CD14-positive monocyte (primary cell): ENCODE results near the gene NFRKB. TPM values are rescaled to one million over a fixed set of nuclear protein-coding genes. Genes with fewer than 3 reads are reported as not detected.

Experiments
- DNase-seq, 3 donors: peaks; one replicate each; pipeline ENCODE4 v3.0.0-alpha.2; 2011 to 2022
- H2AFZ ChIP-seq: 2 replicates; pipeline ENCODE4 v1.6.0; 2012; ENCODE audit warnings: mild to moderate bottlenecking, low read depth, low read length, inconsistent platforms; ENCODE audit not compliant: insufficient read depth, poor library complexity, severe bottlenecking
- H3K27ac ChIP-seq, 2 donors: 1 replicate in 1 of 2; 2 replicates in 1 of 2; pipeline ENCODE4 v1.5.1; 2012 to 2013; ENCODE audit warnings: low read length in 2 of 2, control low read depth in 1 of 2, inconsistent platforms in 1 of 2, low read depth in 1 of 2, mild to moderate bottlenecking in 1 of 2
- H3K27me3 ChIP-seq, 2 donors: one replicate each; pipeline versions ENCODE4 v1.6.0 to v1.6.1; 2011 to 2013; ENCODE audit warnings: low read length in 2 of 2; ENCODE audit not compliant: control insufficient read depth in 2 of 2, insufficient read depth in 2 of 2
- H3K36me3 ChIP-seq, 2 donors: replicated peaks in 1 of 2; 1 replicate in 1 of 2; 2 replicates in 1 of 2; pipeline versions ENCODE4 v1.5.1 to v1.6.1; 2012 to 2013; ENCODE audit warnings: low read length in 2 of 2, control low read depth in 1 of 2, inconsistent platforms in 1 of 2, mild to moderate bottlenecking in 1 of 2; ENCODE audit not compliant: insufficient read depth in 2 of 2, control insufficient read depth in 1 of 2
- H3K4me1 ChIP-seq, 2 donors: 1 replicate in 1 of 2; 2 replicates in 1 of 2; pipeline versions ENCODE4 v1.5.1 to v1.6.1; 2012 to 2013; ENCODE audit warnings: low read length in 2 of 2, control low read depth in 1 of 2, inconsistent platforms in 1 of 2, mild to moderate bottlenecking in 1 of 2, moderate library complexity in 1 of 2; ENCODE audit not compliant: insufficient read depth in 2 of 2, control insufficient read depth in 1 of 2
- H3K4me2 ChIP-seq: replicated peaks from 2 replicates; pipeline ENCODE3; 2012; ENCODE audit warnings: low read length, moderate library complexity, mild to moderate bottlenecking; ENCODE audit not compliant: poor library complexity, severe bottlenecking; ENCODE audit errors: extremely low read depth
- H3K4me3 ChIP-seq, 3 experiments: fragments of 200-600 bp in 1 of 3; sonication (generic) in 1 of 3; replicated peaks in 1 of 3; 1 replicate in 2 of 3; 2 replicates in 1 of 3; pipeline ENCODE4 v1.5.1; 2011 to 2013; ENCODE audit warnings: low read length in 3 of 3, mild to moderate bottlenecking in 3 of 3, control low read depth in 2 of 3, low read depth in 2 of 3, inconsistent platforms in 1 of 3, moderate library complexity in 1 of 3
- H3K79me2 ChIP-seq: 2 replicates; pipeline ENCODE4 v1.6.0; 2012; ENCODE audit warnings: mild to moderate bottlenecking, control low read depth, inconsistent platforms, low read length, moderate library complexity; ENCODE audit not compliant: insufficient read depth
- H3K9ac ChIP-seq: 2 replicates; pipeline ENCODE4 v1.6.0; 2017; ENCODE audit warnings: low read length, mild to moderate bottlenecking; ENCODE audit not compliant: insufficient read depth, poor library complexity, severe bottlenecking
- H3K9me3 ChIP-seq, 2 donors: replicated peaks in 1 of 2; 1 replicate in 1 of 2; 2 replicates in 1 of 2; pipeline versions ENCODE4 v1.5.1 to v1.6.1; 2012 to 2013; ENCODE audit warnings: low read length in 2 of 2, control low read depth in 1 of 2; ENCODE audit not compliant: control insufficient read depth in 1 of 2, insufficient read depth in 1 of 2
- H4K20me1 ChIP-seq: 2 replicates; pipeline ENCODE4 v1.6.0; 2012; ENCODE audit warnings: mild to moderate bottlenecking, low read length, control low read depth, moderate library complexity; ENCODE audit not compliant: insufficient read depth
- H3K27ac Mint-ChIP-seq, 7 donors: one replicate each; pipeline ENCODE4 v1.8.0; 2020; ENCODE audit warnings: mild to moderate bottlenecking in 7 of 7, mixed read lengths in 7 of 7, moderate library complexity in 6 of 7, inconsistent platforms in 2 of 7
- H3K27me3 Mint-ChIP-seq, 3 donors: one replicate each; pipeline ENCODE4 v1.8.0; 2021 to 2022; ENCODE audit warnings: low read depth in 3 of 3, mild to moderate bottlenecking in 3 of 3, mixed read lengths in 3 of 3, moderate library complexity in 3 of 3, inconsistent platforms in 1 of 3
- H3K36me3 Mint-ChIP-seq, 2 donors: one replicate each; pipeline ENCODE4 v1.8.0; 2020; ENCODE audit warnings: mixed read lengths in 2 of 2, inconsistent platforms in 1 of 2, mild to moderate bottlenecking in 1 of 2
- H3K4me1 Mint-ChIP-seq: one replicate; pipeline ENCODE4 v1.8.0; 2020; ENCODE audit warnings: mild to moderate bottlenecking, mixed read lengths
- H3K4me3 Mint-ChIP-seq, 2 donors: one replicate each; pipeline ENCODE4 v1.8.0; 2020; ENCODE audit warnings: mild to moderate bottlenecking in 2 of 2, mixed read lengths in 2 of 2, moderate library complexity in 1 of 2
- H3K9me3 Mint-ChIP-seq, 7 donors: one replicate each; pipeline ENCODE4 v1.8.0; 2020 to 2022; ENCODE audit warnings: mixed read lengths in 7 of 7, mild to moderate bottlenecking in 6 of 7, moderate library complexity in 6 of 7, inconsistent platforms in 2 of 7
- CTCF ChIP-seq: fragments of 200-600 bp; IDR thresholded peaks from one replicate; pipeline ENCODE4 v1.8.0; 2022; ENCODE audit warnings: antibody characterized with exemption, mild to moderate bottlenecking
- WGBS: methylation state at CpG from one replicate; pipeline ENCODE4 v1.1.5; 2013; ENCODE audit warnings: missing lambda C conversion rate; ENCODE audit not compliant: insufficient coverage; 5-methylcytosine and 5-hydroxymethylcytosine counted together
- intact Hi-C, 2 donors: fragments of 100-400 bp; cut with micrococcal nuclease; formaldehyde crosslinking; loops; one replicate each; pipeline versions ENCODE4 v1.15.0 to v1.15.1; 2023
- polyA minus RNA-seq: library from RNA; depleted of rRNA, polyadenylated mRNA; stranded (reverse); fragments of >200 nt; gene quantifications from 2 replicates; pipeline ENCODE4 v1.2.3, GENCODE V29; 2012
- polyA plus RNA-seq, 3 donors: library from polyadenylated mRNA; depleted of rRNA in 1 of 3; unstranded in 2 of 3; stranded (reverse) in 1 of 3; fragments of 300-500 nt in 2 of 3; fragments of >200 nt in 1 of 3; fragmentation: Illumina TruSeq in 2 of 3; gene quantifications; 1 replicate in 2 of 3; 2 replicates in 1 of 3; pipeline ENCODE4 v1.2.3, GENCODE V29; 2012 to 2021
- total RNA-seq, 12 experiments: library from RNA in 1 of 12; stranded (reverse) in 1 of 12; fragments of 120-200 nt in 1 of 12; gene quantifications; one replicate each; pipeline ENCODE4 v1.2.4 and lab custom pipeline; 2013 to 2026; ENCODE audit warnings: mixed read lengths in 6 of 12, inconsistent platforms in 1 of 12

Gene NFRKB
- 17.6 TPM for total RNA-seq (2013)
- polyA plus RNA-seq (10 to 100 TPM in 1 of 3 donors, 1 to 10 TPM in 2; 5.8 to 25.6 (median 9.1) TPM), polyA minus RNA-seq (17.6 and 18.3 TPM in 2 replicates), total RNA-seq (lab: John Stamatoyannopoulos, UW) (15.2 to 55.6 (median 35.1) reads per million in 11 experiments)

GRCh38 chr11:129895126-129896041 lies at the start of gene NFRKB:
Gene NFRKB, minus strand, starts transcription at chr11:129895578. Its CDS starts 2,729 bp downstream, at chr11:129892849.
- Histone ChIP-seq H2AFZ (peak within 1 kb of the TSS; percentile 97), H3K9me3 (no peaks in the 10 kb centered on the region), H3K27ac (peak within 1 kb of the TSS; percentile 18 to 88), H3K79me2 (peaks cover 26% of the 10 kb centered on the region), H3K4me1 (peaks cover 14 to 23% of the 10 kb centered on the region in 2 donors), H3K4me2 (peak within 1 kb of the TSS; percentile 80), H3K36me3 (peaks cover 21 to 45% of the 10 kb centered on the region in 2 donors), H3K4me3 (peak within 1 kb of the TSS; percentile 54 to 89 (median 88)), H3K27me3 (no peaks in the 10 kb centered on the region), H3K9ac (peak within 1 kb of the TSS; percentile 89), H4K20me1 (peaks cover 10% of the 10 kb centered on the region)
- Mint-ChIP-seq H3K36me3 (peaks cover 37 to 42% of the 10 kb centered on the region in 2 donors), H3K27me3 (peaks cover 0 to 3% (median 0%) of the 10 kb centered on the region in 3 donors), H3K4me1 (peaks cover 22% of the 10 kb centered on the region), H3K27ac (peak within 1 kb of the TSS; percentile 78 to 94 (median 90)), H3K4me3 (peak within 1 kb of the TSS; percentile 94), H3K9me3 (no peaks in the 10 kb centered on the region)
- intact Hi-C loops, result loop anchor here in 1 of 2 donors (5.0 to 10.0 kb wide), 2 partner anchors 613 to 1019 kb away; partner anchors contain the start of gene SNX19
- peak; percentile 51 to 62 (median 61) for DNase-seq
- WGBS, result 1% methylated on average over 77 of the region's 77 CpGs
- no peak for TF ChIP-seq CTCF

GRCh38 chr11:129944696-129945095 lies 49.3 kb upstream of the NFRKB start:
- no peak overlapping the region for H3K4me3 ChIP-seq
- peaks cover 29 to 33% of the 10 kb centered on the region in 2 donors for H3K4me1 ChIP-seq
- no peak overlapping the region for H3K9ac ChIP-seq
- no peak overlapping the region for H3K4me2 ChIP-seq
- intact Hi-C loops, result loop anchor here in 1 of 2 donors (10.0 kb wide), 1 partner anchor 50 kb away; no protein-coding TSS in a partner anchor
- H3K27me3 ChIP-seq, result no peaks in the 10 kb centered on the region
- H3K9me3 Mint-ChIP-seq, result no peaks in the 10 kb centered on the region
- peaks cover 36% of the 10 kb centered on the region for H3K4me1 Mint-ChIP-seq
- H3K36me3 Mint-ChIP-seq, result peaks cover 48 to 51% of the 10 kb centered on the region in 2 donors
- no peak overlapping the region for H2AFZ ChIP-seq
- over 99% methylated on average over 17 of the region's 18 CpGs for WGBS
- no peaks in the 10 kb centered on the region for H3K9me3 ChIP-seq
- no peak overlapping the region for H3K27ac ChIP-seq
- no peaks in the 10 kb centered on the region for H3K27me3 Mint-ChIP-seq
- H3K79me2 ChIP-seq, result no peaks in the 10 kb centered on the region
- TF ChIP-seq CTCF, result no peak
- no peak for DNase-seq
- no peak overlapping the region for H3K27ac Mint-ChIP-seq
- no peak overlapping the region for H3K4me3 Mint-ChIP-seq
- H3K36me3 ChIP-seq, result peaks cover 9 to 30% of the 10 kb centered on the region in 2 donors
- no peaks in the 10 kb centered on the region for H4K20me1 ChIP-seq
